ENCODE results near the gene TNC. TPM values are rescaled to one million over a fixed set of nuclear protein-coding genes. Genes with fewer than 3 reads are reported as not detected.

TNC gene
- total RNA-seq, 4 donors from 2014 or later: 8.5 to 75.1 (median 45.4) TPM

DNA sequence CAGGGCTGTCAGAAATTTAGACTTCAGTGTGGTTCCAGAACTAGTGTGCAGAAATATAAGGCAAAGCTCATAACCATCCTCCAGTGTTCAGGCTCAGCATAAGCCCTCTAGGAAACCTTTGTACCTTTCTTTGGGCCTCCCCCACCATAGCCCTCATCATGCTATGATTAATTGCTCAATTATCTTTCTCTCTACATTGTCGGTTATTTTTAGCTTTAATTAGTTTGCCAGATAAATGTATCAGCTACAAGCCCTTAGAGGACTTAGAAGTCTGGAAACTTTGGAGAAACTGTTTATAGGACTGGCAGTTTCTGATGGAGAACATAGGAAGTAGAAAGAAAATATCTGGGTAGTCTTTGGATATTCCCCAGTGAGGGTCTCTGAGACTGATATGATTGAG, 43.5 kb upstream of the TNC start:
- intact Hi-C loops (cut with DNase I): no loop called here
- H3K9me3 ChIP-seq: no peaks in the 10 kb centered on the region
- no peak for TF ChIP-seq POLR2A (IDR thresholded peaks at IDR 0.05)
- H3K27me3 ChIP-seq: no peaks in the 10 kb centered on the region
- no peaks in the 10 kb centered on the region for H3K36me3 ChIP-seq
- no peak overlapping the region for H3K27ac ChIP-seq
- no peak overlapping the region for H3K4me3 ChIP-seq
- H3K4me1 ChIP-seq: peaks cover 3 to 34% (median 26%) of the 10 kb centered on the region in 3 donors
- DNase-seq: no peak
- WGBS, 2 donors: 10 to 47% methylated on average over 1 of the region's 1 CpG

DNA sequence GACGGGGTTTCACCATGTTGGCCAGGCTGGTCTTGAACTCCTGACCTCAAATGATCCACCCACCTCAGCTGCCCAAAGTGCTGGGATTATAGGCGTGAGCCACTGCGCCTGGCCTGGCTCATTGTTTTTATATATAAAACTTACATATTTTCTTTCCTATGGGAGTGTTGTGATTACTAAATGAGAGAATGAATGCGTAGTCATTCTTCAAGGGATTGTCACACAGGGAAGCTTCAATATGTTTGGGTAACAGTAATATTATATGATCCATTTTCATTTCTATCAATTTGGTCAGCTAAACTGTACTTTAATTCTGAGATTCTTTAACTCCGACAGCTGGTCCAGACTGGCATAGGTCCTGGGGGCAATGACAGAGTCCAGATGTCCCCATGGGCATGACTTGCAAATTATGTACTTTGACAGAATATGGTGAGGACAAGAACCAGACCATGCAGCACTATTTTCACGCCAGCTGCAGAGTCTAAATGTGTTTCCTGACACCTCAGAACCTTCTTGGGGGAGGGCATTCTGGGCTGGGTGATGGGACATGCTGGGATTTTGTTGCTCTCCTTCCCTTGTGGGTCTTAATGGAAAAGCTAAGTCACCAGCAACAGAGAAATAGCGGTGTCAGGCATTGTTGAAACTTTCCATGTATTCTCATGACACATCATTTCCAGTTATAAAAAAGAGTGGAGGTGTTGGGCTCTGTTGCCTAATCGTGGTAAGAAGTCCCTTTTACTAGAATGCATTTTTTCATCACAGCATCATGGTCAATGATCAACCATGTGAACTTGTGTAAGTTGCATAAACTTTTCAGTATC, 40.9 kb upstream of the TNC start:
- H3K27ac ChIP-seq: no peak overlapping the region
- H3K4me1 ChIP-seq: peaks cover 0 to 23% (median 20%) of the 10 kb centered on the region in 3 donors
- 65 to 67% methylated on average over 8 of the region's 8 CpGs for WGBS, 2 donors
- no peaks in the 10 kb centered on the region for H3K27me3 ChIP-seq
- DNase-seq: no peak
- H3K4me3 ChIP-seq: no peak overlapping the region
- H3K9me3 ChIP-seq: no peaks in the 10 kb centered on the region
- TF ChIP-seq, protein P1, sequence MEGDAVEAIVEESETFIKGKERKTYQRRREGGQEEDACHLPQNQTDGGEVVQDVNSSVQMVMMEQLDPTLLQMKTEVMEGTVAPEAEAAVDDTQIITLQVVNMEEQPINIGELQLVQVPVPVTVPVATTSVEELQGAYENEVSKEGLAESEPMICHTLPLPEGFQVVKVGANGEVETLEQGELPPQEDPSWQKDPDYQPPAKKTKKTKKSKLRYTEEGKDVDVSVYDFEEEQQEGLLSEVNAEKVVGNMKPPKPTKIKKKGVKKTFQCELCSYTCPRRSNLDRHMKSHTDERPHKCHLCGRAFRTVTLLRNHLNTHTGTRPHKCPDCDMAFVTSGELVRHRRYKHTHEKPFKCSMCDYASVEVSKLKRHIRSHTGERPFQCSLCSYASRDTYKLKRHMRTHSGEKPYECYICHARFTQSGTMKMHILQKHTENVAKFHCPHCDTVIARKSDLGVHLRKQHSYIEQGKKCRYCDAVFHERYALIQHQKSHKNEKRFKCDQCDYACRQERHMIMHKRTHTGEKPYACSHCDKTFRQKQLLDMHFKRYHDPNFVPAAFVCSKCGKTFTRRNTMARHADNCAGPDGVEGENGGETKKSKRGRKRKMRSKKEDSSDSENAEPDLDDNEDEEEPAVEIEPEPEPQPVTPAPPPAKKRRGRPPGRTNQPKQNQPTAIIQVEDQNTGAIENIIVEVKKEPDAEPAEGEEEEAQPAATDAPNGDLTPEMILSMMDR (IDR thresholded peaks at IDR 0.05): no peak
- TF ChIP-seq POLR2A (IDR thresholded peaks at IDR 0.05): no peak
- no peaks in the 10 kb centered on the region for H3K36me3 ChIP-seq
- intact Hi-C loops (cut with DNase I): no loop called here

GRCh38 chr9:115157245-115157674, 39.3 kb upstream of the TNC start:
- intact Hi-C loops (cut with DNase I): no loop called here
- DNase-seq: no peak
- Histone ChIP-seq H3K27ac (peak overlapping the region in 3 of 4 donors; percentile 42 to 66 (median 56)), H3K9me3 (no peaks in the 10 kb centered on the region), H3K4me1 (peaks cover 0 to 22% (median 20%) of the 10 kb centered on the region in 3 donors), H3K4me3 (no peak overlapping the region), H3K36me3 (no peaks in the 10 kb centered on the region), H3K27me3 (no peaks in the 10 kb centered on the region)
- 17 to 27% methylated on average over 2 of the region's 2 CpGs for WGBS, 2 donors
- TF ChIP-seq, protein P1 (IDR thresholded peaks at IDR 0.05): no peak
- TF ChIP-seq POLR2A (IDR thresholded peaks at IDR 0.05): no peak

- Histone ChIP-seq H3K27me3 (no peaks in the 10 kb centered on the region), H3K4me1 (peaks cover 0 to 22% (median 20%) of the 10 kb centered on the region in 3 donors), H3K9me3 (no peaks in the 10 kb centered on the region), H3K27ac (peak overlapping the region in 1 of 4 donors; percentile 28), H3K4me3 (no peak overlapping the region), H3K36me3 (no peaks in the 10 kb centered on the region)
- no peak for TF ChIP-seq POLR2A (IDR thresholded peaks at IDR 0.05)
- TF ChIP-seq, protein P1 (IDR thresholded peaks at IDR 0.05): no peak
- intact Hi-C loops (cut with DNase I): no loop called here
- WGBS, 2 donors: 45 to 100% methylated on average over 1 to 2 of the region's 4 CpGs
- DNase-seq: no peak
Measured at GRCh38 chr9:115155037-115155436, 37.1 kb upstream of the TNC start.

- Histone ChIP-seq H3K4me3 (no peak overlapping the region), H3K27me3 (no peaks in the 10 kb centered on the region), H3K27ac (peak overlapping the region in 1 of 4 donors; percentile 28), H3K36me3 (no peaks in the 10 kb centered on the region), H3K9me3 (no peaks in the 10 kb centered on the region), H3K4me1 (peaks cover 0 to 22% (median 20%) of the 10 kb centered on the region in 3 donors)
- TF ChIP-seq POLR2A (IDR thresholded peaks at IDR 0.05): no peak
- TF ChIP-seq, protein P1 (IDR thresholded peaks at IDR 0.05): no peak
- DNase-seq: no peak
- intact Hi-C loops (cut with DNase I): no loop called here
Measured at GRCh38 chr9:115154617-115155016, 36.7 kb upstream of the TNC start.
